DMS53 treated with DMSO at 0.1 percent for 48 hours (cell line): ENCODE measurements around the gene HCRTR1.

Source experiments
- DNase-seq: peaks from one replicate; lab custom pipeline; 2025; ENCODE audit not compliant: unreplicated experiment; lab: John Stamatoyannopoulos, UW

HCRTR1 gene

DNA sequence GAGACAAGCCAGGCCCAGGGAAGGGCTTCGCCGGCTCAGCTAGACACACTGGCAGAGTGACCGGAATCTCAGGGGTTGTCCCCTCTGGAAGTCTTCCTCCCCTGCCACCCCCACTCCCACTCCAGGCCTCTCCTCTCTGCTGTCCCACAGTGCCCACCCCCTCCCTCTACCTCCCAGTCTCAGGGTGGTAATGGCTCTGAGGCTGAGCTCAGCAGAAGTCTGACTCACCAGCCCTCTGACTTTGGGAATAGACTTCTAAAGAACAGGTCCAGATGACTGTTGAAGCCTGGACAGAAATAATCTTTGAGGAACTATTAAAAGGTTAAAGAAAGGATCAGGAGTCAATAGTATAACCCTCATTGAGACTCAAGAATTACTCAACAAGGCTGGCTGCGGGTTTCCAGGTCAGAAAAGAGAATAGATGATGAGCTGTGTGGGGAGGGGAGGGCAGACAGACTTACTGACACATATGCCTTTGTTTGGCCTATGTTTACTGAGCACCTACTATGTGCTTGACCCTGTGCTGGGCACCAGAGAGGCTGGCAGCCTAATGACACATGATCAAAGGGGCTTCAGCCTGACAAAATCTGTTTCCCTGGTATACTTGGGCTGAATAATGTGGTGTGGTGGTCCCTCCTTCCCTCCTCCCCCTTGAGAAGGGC lies 8.2 kb downstream of the HCRTR1 start:
- DNase-seq, result no peak

DNA sequence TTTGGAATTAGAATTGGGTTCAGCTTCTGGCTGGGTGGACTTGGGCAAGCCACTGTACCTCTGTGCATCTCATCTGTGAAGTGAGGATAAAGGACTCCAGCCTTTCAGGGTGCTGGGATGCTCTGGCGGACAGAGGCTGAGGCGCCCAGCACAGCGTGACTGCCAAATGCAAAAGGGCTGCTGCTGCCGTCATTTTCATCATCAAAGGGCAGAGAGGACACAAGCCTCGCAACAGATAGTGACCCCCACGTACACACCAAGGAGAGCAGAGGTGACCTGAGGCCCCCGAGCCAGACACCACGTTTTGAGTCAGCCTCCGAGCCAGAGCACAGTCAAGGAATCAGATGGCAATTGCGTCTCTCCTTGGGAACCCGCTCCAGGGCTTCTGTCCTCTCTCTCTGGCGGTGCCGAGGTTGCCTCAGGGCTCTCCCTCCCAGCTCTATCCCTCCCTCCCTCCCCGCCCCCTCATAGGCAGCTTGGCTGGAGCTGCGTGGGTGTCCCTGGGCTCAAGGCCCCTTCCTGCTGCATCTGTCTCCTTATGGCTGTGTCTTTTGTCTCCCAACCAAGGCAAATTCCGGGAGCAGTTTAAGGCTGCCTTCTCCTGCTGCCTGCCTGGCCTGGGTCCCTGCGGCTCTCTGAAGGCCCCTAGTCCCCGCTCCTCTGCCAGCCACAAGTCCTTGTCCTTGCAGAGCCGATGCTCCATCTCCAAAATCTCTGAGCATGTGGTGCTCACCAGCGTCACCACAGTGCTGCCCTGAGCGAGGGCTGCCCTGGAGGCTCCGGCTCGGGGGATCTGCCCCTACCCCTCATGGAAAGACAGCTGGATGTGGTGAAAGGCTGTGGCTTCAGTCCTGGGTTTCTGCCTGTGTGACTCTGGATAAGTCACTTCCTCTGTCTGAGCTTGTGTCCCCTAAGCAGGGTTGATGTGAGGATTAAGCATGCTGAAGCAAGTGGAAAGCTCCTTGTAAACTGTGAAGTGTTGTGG lies 9.0 kb downstream of the HCRTR1 start:
- no peak for DNase-seq

DNA sequence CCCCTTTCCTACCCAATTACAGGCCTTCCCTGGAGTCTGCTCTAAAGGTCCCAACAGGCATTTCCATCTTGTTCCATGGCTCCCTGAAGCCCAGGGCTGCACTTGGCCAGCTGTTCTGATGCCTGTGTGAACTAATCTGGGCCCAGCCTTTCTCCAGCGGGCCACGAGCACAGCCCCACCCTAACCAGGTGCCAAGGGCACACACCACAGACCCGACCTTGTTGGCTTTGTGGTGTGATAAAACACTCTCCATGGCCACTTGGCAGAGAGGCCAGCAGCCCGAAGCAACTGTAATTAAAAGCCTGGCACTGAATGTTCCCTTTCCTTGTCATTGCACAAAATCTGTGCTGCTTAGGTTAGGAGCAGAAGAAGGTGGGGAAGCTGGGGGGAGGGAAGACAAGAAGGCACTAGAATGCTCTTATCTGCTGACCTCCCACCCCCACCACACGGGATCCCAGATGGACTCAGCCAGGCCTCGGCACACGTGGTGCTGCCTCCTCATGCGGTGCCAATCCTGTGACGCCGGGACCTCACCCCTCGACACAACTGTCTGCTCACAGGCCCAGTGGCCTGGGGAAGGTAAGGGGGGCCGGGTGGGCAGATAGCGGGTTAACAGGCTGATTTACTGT lies 9.9 kb downstream of the HCRTR1 start:
- DNase-seq, result no peak

DNA sequence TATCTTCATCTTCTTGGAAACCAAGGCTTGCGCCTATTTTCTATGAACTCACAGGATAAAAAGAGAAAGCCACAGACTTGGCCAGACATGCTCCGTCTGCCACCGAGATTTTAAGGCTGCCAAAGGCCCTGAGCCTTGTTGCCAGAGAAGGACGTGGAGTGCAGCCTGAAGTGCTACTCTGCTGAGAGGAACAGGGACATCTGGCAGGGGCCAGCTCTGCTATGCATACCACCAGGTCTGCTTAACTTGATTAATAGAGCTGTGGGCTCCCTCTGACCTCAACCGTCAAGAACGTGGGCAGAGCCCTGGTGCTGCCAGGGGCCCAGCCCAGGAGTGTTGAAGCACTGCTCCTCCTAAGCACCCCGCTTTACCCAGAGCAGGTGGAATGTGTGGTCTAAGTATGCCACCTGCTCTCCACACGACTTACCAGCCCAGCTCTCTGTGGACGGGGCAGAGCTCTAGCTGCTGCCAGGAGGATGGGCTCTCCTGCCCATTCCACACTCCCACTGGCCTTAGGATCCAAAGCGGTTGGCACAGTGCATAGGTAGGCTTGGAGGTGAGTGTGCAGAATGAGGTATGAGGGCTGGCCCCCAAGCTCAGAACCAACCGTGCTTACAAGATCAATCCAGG lies 10.6 kb downstream of the HCRTR1 start:
- no peak for DNase-seq

DNA sequence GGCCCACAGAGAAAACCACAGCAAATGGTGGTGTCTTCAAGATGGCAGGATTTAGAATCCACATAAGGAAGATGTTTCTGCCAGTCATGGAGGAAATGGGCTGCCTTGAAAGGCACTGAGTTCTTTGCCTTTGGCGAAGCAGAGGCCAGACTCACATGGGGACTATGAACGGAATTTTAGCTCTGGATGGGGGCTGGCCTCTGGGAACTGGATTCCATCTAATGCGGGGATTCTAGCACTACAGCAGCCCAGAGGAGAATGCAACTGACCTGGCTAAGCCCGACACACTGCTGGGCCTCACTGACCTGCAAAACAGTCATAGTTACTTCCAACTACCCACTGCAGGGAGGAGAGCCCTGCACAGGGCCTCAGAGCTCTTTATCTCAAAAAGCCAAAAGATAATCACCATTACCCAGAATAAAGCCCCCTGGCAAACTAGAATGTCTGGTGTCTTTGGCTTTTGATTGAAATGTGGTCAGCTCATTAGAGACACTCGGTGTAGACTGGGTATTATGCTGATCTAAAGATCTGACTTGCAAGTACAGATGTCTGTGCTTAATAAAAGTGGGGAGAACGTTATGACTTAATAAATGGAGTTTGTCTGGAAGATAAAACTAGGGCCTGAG lies 11.6 kb downstream of the HCRTR1 start:
- no peak for DNase-seq

DNA sequence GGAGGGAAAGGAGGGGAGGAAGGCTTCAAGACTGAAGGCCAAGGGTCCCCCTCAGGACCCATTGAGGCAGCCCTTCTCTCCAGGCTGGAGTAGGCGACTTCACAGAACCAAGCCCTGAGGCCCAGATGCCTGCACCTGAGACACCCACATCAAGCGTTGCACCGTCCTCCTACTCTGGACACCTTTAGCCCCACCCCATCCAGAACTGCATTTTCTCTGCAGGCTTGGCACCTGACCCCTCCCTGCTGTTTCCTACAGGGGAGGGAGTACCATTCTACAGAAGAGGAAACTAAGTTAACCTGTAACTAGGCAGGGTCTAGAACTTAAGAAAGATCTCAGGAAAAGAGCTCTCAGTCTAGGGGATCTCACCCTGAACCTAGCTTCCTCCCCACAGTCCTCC lies 15.2 kb downstream of the HCRTR1 start:
- DNase-seq, result no peak

DNA sequence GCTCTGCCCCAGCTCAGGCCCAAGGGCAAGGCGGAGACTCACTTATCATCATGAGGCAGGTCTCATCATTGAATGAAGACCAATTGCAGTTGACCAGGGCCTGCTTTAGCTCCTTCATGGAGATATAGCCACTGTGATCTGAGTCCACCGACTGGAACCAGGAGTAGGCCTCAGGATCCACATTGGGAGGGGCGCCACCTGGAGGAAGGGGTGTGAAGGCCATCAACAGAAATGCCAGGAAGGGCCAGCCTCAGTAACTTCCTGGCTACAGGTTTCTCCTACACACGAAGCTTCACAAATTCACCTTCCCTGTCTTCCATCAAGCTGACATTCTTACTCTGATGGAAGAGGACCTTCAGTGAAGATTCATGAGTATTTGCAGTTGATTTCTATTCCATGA lies 15.6 kb downstream of the HCRTR1 start:
- peak; percentile 38 for DNase-seq

DNA sequence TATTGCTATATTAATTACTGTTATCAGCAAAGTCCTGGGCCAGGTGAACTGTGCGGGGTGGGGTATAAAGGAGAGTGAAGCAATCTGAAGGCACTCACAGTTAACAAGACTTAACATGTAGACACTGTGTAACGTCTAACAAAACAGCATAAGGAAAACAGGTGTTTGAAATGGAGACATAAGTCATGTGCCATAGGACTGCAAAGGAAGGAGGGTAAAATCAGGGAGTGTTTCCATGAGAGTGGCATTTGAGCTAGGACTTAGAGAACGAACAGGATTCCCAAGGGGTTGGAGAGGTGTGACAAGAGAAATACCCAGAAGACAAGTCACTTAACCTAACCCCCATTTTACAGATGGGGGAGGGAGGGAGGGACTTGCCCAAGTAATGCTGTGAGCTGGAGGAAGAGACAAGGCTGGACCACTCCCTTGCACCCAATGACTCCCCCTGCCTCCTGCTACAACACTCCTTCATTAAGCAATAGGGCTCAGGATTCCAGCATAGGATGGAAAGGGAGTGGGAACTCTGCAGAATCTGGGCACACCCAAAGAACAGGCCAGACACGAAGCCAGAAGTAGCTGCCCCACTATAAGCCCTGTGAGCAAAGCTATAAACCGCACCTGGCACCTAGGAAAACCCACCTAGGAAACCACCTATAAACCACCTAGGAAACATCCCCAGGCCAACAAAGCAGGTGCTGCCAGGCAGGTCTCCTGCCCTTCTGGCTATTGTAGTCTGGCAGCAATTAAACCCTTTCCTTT lies 20.6 kb downstream of the HCRTR1 start:
- DNase-seq, result no peak

DNA sequence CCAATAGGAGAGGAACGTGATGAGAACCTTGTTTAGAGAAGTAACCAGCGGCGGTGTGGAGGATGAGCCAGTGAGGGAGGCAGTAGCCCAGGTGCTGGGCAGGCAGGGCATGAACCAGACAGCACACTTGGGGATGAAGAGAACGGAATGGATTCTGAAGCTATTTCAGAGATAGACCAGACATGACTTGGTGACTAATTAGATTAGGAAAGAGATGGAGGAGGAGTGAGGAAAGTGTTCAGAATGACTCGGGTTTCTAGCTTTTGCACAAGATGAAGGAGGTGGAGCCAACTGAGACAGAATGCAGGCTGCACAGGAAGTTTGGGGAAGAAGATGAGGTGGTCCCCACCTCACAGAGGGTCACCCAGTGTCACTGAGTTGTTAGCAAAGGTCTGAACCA lies 22.1 kb downstream of the HCRTR1 start:
- DNase-seq, result no peak

DNA sequence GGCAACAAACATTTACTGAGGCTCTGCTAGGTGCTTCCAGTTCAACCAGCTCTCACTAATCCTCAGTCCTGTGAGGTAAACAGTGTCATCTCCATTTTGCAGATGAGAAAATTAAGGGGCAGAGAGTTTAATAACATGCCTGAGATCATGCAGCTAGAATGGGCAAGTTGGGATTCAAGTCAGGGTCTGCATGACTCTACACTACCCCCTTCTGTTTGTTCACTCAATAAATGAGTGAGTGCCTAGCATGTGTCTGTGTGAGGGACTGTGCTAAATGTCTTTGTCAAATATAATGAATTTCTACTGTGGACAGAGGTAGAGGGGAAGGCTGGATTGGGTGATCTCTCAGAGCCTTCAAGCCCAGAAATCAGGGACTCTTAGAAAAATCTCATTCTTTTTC lies 22.7 kb downstream of the HCRTR1 start:
- DNase-seq, result no peak

DNA sequence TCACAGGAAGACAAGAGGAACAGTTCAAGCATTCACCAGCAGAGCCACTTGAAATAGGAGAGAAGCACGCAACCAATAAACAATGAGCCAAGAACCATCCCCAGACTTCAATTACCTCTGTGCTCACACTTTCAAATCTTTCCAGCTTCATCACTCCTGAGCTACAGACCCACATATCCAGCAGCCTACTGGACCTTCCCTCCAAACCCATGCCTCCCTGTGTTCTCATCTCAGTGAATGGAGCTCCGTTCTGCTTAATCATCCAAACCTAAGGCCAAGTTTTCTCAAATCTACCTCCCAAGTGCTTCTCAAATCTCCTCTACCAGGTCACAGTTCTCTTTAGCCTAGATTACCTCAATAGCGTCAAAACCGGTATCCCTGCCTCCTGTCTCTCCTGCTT lies 23.5 kb downstream of the HCRTR1 start:
- DNase-seq, result no peak

DNA sequence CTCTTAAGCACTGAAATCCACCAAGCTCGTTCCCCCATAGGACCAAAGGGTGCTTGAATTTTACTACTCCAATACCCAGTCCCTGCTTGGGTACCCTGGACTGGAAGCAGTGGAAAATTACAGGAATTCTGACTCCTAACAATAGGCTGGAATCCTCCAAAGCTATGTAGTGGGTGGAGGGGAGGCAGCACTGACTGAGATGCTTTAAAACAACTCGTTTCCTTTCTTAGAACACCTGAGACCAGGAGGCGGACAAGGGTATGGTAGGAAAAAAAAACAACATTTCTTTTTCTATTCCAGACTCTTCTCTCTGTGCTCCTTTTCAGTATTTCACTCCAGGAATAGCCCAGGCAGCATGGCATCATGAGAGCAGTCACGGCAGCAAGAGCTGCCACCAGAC lies 24.9 kb downstream of the HCRTR1 start:
- no peak for DNase-seq

DNA sequence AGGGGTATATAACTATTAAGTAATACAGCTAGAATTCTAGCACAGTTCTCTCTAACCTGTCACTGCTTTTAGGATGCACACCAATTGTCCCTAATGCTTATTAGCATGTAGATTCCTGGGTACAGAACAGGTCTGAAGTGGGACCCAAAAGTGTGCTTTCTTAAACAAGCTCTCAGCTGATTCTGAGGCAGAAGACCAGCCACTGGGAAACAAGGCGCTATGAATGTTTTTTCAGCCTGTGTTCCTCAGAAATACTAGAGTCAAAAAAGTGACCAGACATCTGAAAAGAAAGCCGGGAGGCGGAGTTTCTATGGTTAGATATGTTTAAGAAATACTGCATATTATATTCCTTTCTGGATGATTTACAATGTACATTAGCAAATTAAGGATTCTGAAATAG lies 25.4 kb downstream of the HCRTR1 start:
- DNase-seq, result no peak

DNA sequence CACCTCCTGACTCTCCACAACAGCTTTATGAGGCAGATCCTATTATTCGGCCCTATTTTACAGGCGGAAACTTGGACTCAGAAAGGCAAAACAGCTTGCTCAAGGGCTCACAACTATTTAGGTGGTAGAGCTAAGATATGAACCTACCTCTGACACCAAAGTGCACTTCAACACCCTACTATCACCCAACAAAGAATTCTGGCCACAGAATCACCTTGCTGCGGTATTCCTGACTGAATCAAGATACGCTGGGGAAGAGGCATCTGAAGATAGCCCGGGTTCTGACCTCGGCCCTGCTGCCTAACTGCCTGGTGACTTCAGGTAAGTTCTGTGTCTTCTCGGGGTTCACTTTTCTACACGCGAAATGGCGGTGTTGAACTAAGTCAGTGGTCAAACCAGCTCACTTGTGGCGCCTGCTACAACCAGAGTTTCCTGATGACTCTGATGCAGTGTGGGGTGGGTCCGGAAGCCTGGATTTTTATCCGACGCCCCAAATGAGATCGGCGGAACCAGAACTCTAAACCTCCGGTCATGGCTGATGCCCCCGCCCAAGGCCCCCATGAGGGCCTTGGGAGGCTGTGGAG lies 26.6 kb downstream of the HCRTR1 start:
- peak; percentile 38 for DNase-seq

DNA sequence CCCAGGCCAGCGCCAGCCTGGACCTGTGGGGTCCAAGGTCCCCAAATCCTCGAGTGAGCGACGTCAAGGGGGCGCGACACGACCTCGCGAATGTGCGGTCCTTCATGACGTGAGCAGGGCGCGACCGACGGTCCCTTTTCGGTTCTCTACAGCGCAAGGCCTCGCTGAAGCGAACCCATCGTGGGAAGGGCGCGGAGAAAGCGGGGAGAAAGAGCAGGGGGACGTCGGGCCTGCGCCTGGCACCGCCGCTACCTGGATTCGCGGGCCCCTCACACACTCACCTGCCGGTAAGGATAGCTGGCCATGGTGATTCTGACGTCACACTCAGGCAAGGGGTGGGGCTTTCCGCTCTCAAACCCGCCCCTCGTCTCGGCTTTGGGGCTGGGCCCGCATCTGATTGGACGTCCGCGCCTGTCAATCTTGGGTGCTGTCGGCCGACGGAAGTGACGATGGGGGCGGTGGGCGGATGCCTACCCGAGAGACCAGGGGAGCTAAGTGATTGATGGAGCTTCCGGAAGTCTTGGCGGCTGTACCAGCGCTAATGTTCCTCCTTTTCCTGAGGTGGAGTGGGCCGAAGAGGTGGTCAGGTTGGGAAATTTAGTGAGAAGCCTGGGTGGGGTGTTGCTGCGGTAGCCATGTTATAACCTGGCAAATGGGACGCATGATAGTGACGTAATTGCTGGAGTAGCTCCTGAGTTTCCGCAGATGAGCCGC lies 27.2 kb downstream of the HCRTR1 start, which contains the start of gene PEF1:
Gene PEF1 (minus strand): TSS at position 317 of the 714 bp plus-strand sequence. CDS start 12 bp downstream, at position 305.
- peak; percentile 100 for DNase-seq

DNA sequence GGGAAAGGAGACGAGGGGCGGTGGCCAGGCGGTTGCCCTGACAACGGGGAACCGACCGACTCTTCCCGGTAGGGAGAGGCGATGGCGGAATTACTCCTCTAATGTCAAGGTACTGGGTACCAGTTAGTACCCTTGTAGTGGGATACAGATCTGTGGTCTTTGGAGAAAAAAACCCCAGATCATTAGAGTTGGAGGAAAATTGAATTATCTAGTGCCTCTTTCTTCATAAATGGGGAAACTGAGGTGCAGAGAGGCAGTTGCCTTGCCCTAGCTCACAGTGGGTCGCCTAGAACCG lies 27.7 kb downstream of the HCRTR1 start:
- DNase-seq, result no peak

DNA sequence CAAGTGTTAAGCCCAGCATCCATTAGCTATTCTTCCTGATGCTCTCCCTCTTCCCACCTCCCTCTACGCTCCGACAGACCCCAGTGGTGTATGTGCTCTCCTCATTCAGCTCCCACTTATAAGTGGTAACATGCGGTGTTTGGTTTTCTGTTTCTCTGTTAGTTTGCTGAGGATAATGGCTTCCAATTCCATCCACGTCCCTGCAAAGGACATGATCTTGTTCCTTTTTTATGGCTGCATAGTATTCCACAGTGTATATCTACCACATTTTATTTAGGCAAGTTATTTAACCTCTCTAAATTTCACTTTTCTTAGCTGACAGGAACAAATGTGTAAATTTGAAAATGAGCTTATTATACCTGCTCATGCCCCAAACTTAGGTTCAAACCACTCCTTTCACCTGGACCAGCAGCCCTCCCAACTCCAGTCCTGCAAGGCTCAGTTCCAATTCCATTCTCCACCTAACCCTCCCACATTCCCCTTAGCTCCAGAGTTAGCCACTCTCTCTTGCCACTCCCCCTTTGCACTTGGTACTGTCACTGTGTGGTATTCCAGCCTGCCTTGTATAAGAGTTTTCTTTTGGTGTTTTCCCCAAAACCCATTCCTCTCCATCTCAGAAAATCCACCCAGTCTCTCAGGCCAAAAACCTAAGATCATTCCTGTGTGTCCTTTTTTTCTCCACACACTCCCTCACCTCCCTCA lies 28.9 kb downstream of the HCRTR1 start:
- no peak for DNase-seq

DNA sequence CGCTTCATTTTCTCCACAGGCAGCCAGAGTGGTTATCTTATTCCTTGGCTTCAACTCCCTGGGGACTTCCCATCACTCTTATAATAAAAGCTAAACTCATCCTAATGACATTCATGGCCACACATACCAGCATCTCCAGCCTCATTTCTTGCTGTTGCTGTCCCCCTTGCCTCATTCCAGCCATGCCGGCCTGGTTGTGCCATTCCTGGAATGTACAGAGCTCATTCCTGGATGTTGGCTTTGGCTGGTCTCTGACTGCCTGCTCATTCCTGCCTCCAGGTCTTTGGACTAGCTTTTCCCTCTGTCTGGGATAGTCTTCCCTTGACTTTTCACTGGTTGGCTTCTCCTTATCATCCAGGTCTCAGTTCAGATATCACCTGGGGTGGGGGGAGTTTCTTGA lies 29.6 kb downstream of the HCRTR1 start:
- DNase-seq, result no peak

DNA sequence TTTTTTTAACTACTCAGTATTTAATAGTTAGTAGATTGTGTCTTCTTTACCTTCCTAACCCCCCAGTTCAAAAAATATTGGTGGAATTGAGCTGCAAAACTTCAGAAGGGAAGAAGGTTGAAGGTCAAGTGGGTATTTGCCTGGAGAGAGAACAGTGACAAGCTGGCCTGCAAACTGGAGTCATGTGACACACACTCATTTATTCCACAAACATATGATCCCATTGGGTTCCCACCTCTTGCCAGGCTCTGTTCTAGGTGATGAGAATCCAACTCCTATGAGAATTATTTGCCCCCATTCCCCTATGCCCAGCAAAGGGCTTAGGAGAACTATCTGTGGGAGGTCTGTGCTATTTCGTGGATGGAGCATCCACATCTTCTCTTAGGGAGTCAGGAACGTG lies 30.7 kb downstream of the HCRTR1 start:
- peak; percentile 26 for DNase-seq
